Epithelial cell of proximal tubule (primary cell): Measurements from ENCODE around the gene TIAM1. TPM values are rescaled to one million over a fixed set of nuclear protein-coding genes. Genes with fewer than 3 reads are reported as not detected.

Source experiments
- DNase-seq: peaks from one replicate; pipeline ENCODE4 v3.0.0-alpha.2; 2011; ENCODE audit warnings: low read depth
- H3K4me3 ChIP-seq: 2 replicates; pipeline ENCODE4 v1.5.1; 2011; ENCODE audit warnings: low read depth, mild to moderate bottlenecking, low read length
- CTCF ChIP-seq: conservative IDR thresholded peaks from 2 replicates; pipeline ENCODE4 v1.5.1; 2012; ENCODE audit warnings: low read depth, mild to moderate bottlenecking, low read length
- total RNA-seq: library from RNA; depleted of rRNA; stranded (reverse); fragments of >200 nt; gene quantifications from 2 replicates; pipeline ENCODE4 v1.2.3, GENCODE V29; 2015

TIAM1 gene
- total RNA-seq, 1 donor from 2014 or later, result 3.6 TPM

- no peak overlapping the region for H3K4me3 ChIP-seq
- no peak for TF ChIP-seq CTCF
- DNase-seq, result no peak
Measured at GRCh38 chr21:31222142-31222541, 121.9 kb downstream of the TIAM1 start.

GRCh38 chr21:31221043-31221442 is 123.0 kb downstream of the TIAM1 start:
- TF ChIP-seq CTCF, result no peak

GRCh38 chr21:31220575-31220974 is 123.5 kb downstream of the TIAM1 start:
- no peak for DNase-seq
- no peak for TF ChIP-seq CTCF
- H3K4me3 ChIP-seq, result no peak overlapping the region

More at GRCh38 chr21:31221043-31221442, 123.0 kb downstream of the TIAM1 start:
- no peak for DNase-seq
- no peak overlapping the region for H3K4me3 ChIP-seq

- no peak for TF ChIP-seq CTCF
- H3K4me3 ChIP-seq, result peak overlapping the region; percentile 24
- DNase-seq, result peak; percentile 40
Measured at GRCh38 chr21:31218830-31219608, 125.0 kb downstream of the TIAM1 start.

- no peak for TF ChIP-seq CTCF
- H3K4me3 ChIP-seq, result no peak overlapping the region
- DNase-seq, result no peak
Measured at GRCh38 chr21:31216206-31216605, 127.9 kb downstream of the TIAM1 start.

- DNase-seq, result no peak
- TF ChIP-seq CTCF, result no peak
- H3K4me3 ChIP-seq, result no peak overlapping the region
Measured at GRCh38 chr21:31213787-31214186, 130.3 kb downstream of the TIAM1 start.

GRCh38 chr21:31211836-31212235 is 132.2 kb downstream of the TIAM1 start:
- DNase-seq, result no peak
- TF ChIP-seq CTCF, result no peak
- H3K4me3 ChIP-seq, result no peak overlapping the region
